DND-41 (cell line): ENCODE data around the gene AICDA.

Experiments used
- CTCF ChIP-seq: IDR thresholded peaks from 2 replicates; pipeline ENCODE4 v1.5.1; 2012; ENCODE audit warnings: borderline replicate concordance, low read length, moderate library complexity, mild to moderate bottlenecking; ENCODE audit not compliant: poor library complexity, severe bottlenecking; ENCODE audit errors: extremely low read depth
- EZH2 ChIP-seq: IDR thresholded peaks from 3 replicates; pipeline ENCODE4 v1.6.1; 2012; ENCODE audit warnings: borderline replicate concordance, low read depth, mild to moderate bottlenecking, moderate library complexity, low read length, inconsistent platforms; ENCODE audit not compliant: severe bottlenecking

- TF ChIP-seq CTCF, result no peak
- no peak for TF ChIP-seq EZH2
Measured at GRCh38 chr12:8661751-8662150, 49.1 kb upstream of the AICDA start.
